Measurements from ENCODE around the gene CCNL2. TPM values are rescaled to one million over a fixed set of nuclear protein-coding genes. Genes with fewer than 3 reads are reported as not detected.

Gene CCNL2
- total RNA-seq, 6 donors from 2014 or later: 131 to 897 (median 216) TPM

- 91 to 93% methylated on average over 23 of the region's 23 CpGs for WGBS, 2 donors
- peaks cover 2 to 19% (median 11%) of the 10 kb centered on the region in 4 donors for H3K4me1 ChIP-seq
- ATAC-seq (ENCODE audit: low FRiP score in 2 of 2): no peak
- no peak overlapping the region for H3K4me3 ChIP-seq
- no peaks in the 10 kb centered on the region for H3K9me3 ChIP-seq
- peaks cover 3 to 68% (median 44%) of the 10 kb centered on the region in 4 donors for H3K36me3 ChIP-seq
- DNase-seq: peak in 1 of 2 donors; percentile 68
- TF ChIP-seq POLR2AphosphoS5 (IDR thresholded peaks at IDR 0.05) (no peak), POLR2A (IDR thresholded peaks at IDR 0.05) (no peak), CTCF (IDR thresholded peaks at IDR 0.05) (no peak), EP300 (IDR thresholded peaks at IDR 0.05) (no peak)
- H3K27ac ChIP-seq: no peak overlapping the region
- H3K27me3 ChIP-seq: no peaks in the 10 kb centered on the region
Observed at GRCh38 chr1:1340185-1340584, 59.0 kb downstream of the CCNL2 start.

- Histone ChIP-seq H3K9me3 (no peaks in the 10 kb centered on the region), H3K36me3 (peaks cover 3 to 70% (median 44%) of the 10 kb centered on the region in 4 donors), H3K4me1 (no peaks in the 10 kb centered on the region), H3K4me3 (no peak overlapping the region), H3K27ac (no peak overlapping the region), H3K27me3 (no peaks in the 10 kb centered on the region)
- peak in 1 of 2 donors; percentile 85 for DNase-seq
- 95 to 100% methylated on average over 2 to 32 of the region's 36 CpGs for WGBS, 2 donors
- no peak for ATAC-seq (ENCODE audit: low FRiP score in 2 of 2)
- no peak for TF ChIP-seq CTCF (IDR thresholded peaks at IDR 0.05)
- TF ChIP-seq POLR2A (IDR thresholded peaks at IDR 0.05): no peak
- no peak for TF ChIP-seq EP300 (IDR thresholded peaks at IDR 0.05)
- no peak for TF ChIP-seq POLR2AphosphoS5 (IDR thresholded peaks at IDR 0.05)
Observed at GRCh38 chr1:1338278-1338677, 60.9 kb downstream of the CCNL2 start.

GRCh38 chr1:1337793-1338147, 61.4 kb downstream of the CCNL2 start:
- H3K4me1 ChIP-seq: peaks cover 0 to 3% (median 0%) of the 10 kb centered on the region in 4 donors
- no peaks in the 10 kb centered on the region for H3K9me3 ChIP-seq
- no peaks in the 10 kb centered on the region for H3K27me3 ChIP-seq
- peaks cover 3 to 70% (median 44%) of the 10 kb centered on the region in 4 donors for H3K36me3 ChIP-seq
- DNase-seq (peak in 1 of 2 donors; percentile 88), ATAC-seq (ENCODE audit: low FRiP score in 2 of 2) (no peak)
- H3K27ac ChIP-seq: no peak overlapping the region
- H3K4me3 ChIP-seq: no peak overlapping the region
- WGBS, 2 donors: 74 to 91% methylated on average over 10 to 13 of the region's 18 CpGs
- TF ChIP-seq CTCF (IDR thresholded peaks at IDR 0.05): no peak
- TF ChIP-seq POLR2A (IDR thresholded peaks at IDR 0.05): no peak
- TF ChIP-seq EP300 (IDR thresholded peaks at IDR 0.05): no peak
- TF ChIP-seq POLR2AphosphoS5 (IDR thresholded peaks at IDR 0.05): no peak

- DNase-seq (peak in 1 of 2 donors; percentile 81), ATAC-seq (ENCODE audit: low FRiP score in 2 of 2) (no peak)
- no peaks in the 10 kb centered on the region for H3K9me3 ChIP-seq
- WGBS, 2 donors: 96 to 97% methylated on average over 31 to 32 of the region's 32 CpGs
- no peaks in the 10 kb centered on the region for H3K27me3 ChIP-seq
- peaks cover 0 to 9% (median 0%) of the 10 kb centered on the region in 4 donors for H3K4me1 ChIP-seq
- TF ChIP-seq CTCF (IDR thresholded peaks at IDR 0.05) (no peak), POLR2AphosphoS5 (IDR thresholded peaks at IDR 0.05) (no peak), EP300 (IDR thresholded peaks at IDR 0.05) (no peak), POLR2A (IDR thresholded peaks at IDR 0.05) (no peak)
- H3K4me3 ChIP-seq: no peak overlapping the region
- peaks cover 3 to 70% (median 44%) of the 10 kb centered on the region in 4 donors for H3K36me3 ChIP-seq
- H3K27ac ChIP-seq: no peak overlapping the region
Observed at GRCh38 chr1:1336931-1337792, 62.0 kb downstream of the CCNL2 start.

All from upper lobe of left lung (tissue), 6 donors.